Effector memory CD4-positive, alpha-beta T cell (primary cell): ENCODE measurements around the gene DPP10.

Experiments
- DNase-seq, 3 donors: peaks; one replicate each; pipeline ENCODE4 v3.0.0-alpha.2; 2020
- H3K27ac ChIP-seq: 2 replicates; pipeline ENCODE4 v1.7.0; 2013; ENCODE audit warnings: mild to moderate bottlenecking, low read length, moderate library complexity; ENCODE audit not compliant: insufficient read depth, poor library complexity, severe bottlenecking
- H3K27me3 ChIP-seq: replicated peaks from 2 replicates; pipeline ENCODE4 v1.7.0; 2013; ENCODE audit warnings: mild to moderate bottlenecking, low read length; ENCODE audit not compliant: insufficient read depth, control insufficient read depth, poor library complexity, severe bottlenecking
- H3K36me3 ChIP-seq: 2 replicates; pipeline ENCODE4 v1.7.0; 2013; ENCODE audit warnings: mild to moderate bottlenecking, low read length, moderate library complexity; ENCODE audit not compliant: control insufficient read depth, insufficient read depth
- H3K4me1 ChIP-seq: 2 replicates; pipeline ENCODE4 v1.7.0; 2013; ENCODE audit warnings: low read length, mild to moderate bottlenecking; ENCODE audit not compliant: control insufficient read depth, insufficient read depth, poor library complexity, severe bottlenecking
- H3K4me3 ChIP-seq: 2 replicates; pipeline ENCODE4 v1.7.0; 2013; ENCODE audit warnings: low read length, low read depth, mild to moderate bottlenecking; ENCODE audit not compliant: insufficient read depth, poor library complexity, severe bottlenecking
- H3K9me3 ChIP-seq: 2 replicates; pipeline ENCODE4 v1.7.0; 2013; ENCODE audit warnings: mild to moderate bottlenecking, low read length, moderate library complexity; ENCODE audit not compliant: control insufficient read depth

The DPP10 gene

GRCh38 chr2:115649731-115650130 is 1207.3 kb downstream of the DPP10 start:
- H3K9me3 ChIP-seq: peaks cover 5% of the 10 kb centered on the region
- H3K4me3 ChIP-seq: no peak overlapping the region
- H3K27ac ChIP-seq: no peak overlapping the region
- no peaks in the 10 kb centered on the region for H3K4me1 ChIP-seq
- H3K27me3 ChIP-seq: no peaks in the 10 kb centered on the region
- DNase-seq: no peak
- H3K36me3 ChIP-seq: no peaks in the 10 kb centered on the region

GRCh38 chr2:115650827-115651226 is 1208.4 kb downstream of the DPP10 start:
- no peak for DNase-seq
- Histone ChIP-seq H3K36me3 (no peaks in the 10 kb centered on the region), H3K4me1 (no peaks in the 10 kb centered on the region), H3K9me3 (peaks cover 5% of the 10 kb centered on the region), H3K27ac (no peak overlapping the region), H3K27me3 (no peaks in the 10 kb centered on the region), H3K4me3 (no peak overlapping the region)

- Histone ChIP-seq H3K4me1 (no peaks in the 10 kb centered on the region), H3K36me3 (no peaks in the 10 kb centered on the region), H3K27ac (no peak overlapping the region), H3K9me3 (no peaks in the 10 kb centered on the region), H3K27me3 (no peaks in the 10 kb centered on the region), H3K4me3 (no peak overlapping the region)
- no peak for DNase-seq
Measured at GRCh38 chr2:115652652-115653051, 1210.2 kb downstream of the DPP10 start.

- Histone ChIP-seq H3K4me1 (no peaks in the 10 kb centered on the region), H3K9me3 (no peaks in the 10 kb centered on the region), H3K27ac (no peak overlapping the region), H3K36me3 (no peaks in the 10 kb centered on the region), H3K27me3 (no peaks in the 10 kb centered on the region), H3K4me3 (no peak overlapping the region)
- DNase-seq: no peak
Measured at GRCh38 chr2:115654362-115654761, 1211.9 kb downstream of the DPP10 start.

GRCh38 chr2:115678129-115678528 is 1235.7 kb downstream of the DPP10 start:
- Histone ChIP-seq H3K27ac (no peak overlapping the region), H3K36me3 (no peaks in the 10 kb centered on the region), H3K9me3 (no peaks in the 10 kb centered on the region), H3K4me1 (no peaks in the 10 kb centered on the region), H3K4me3 (no peak overlapping the region), H3K27me3 (no peaks in the 10 kb centered on the region)
- DNase-seq: no peak

- Histone ChIP-seq H3K9me3 (no peaks in the 10 kb centered on the region), H3K27ac (no peak overlapping the region), H3K27me3 (no peaks in the 10 kb centered on the region), H3K4me3 (no peak overlapping the region), H3K4me1 (no peaks in the 10 kb centered on the region), H3K36me3 (no peaks in the 10 kb centered on the region)
- no peak for DNase-seq
Measured at GRCh38 chr2:115684345-115684744, 1241.9 kb downstream of the DPP10 start.

GRCh38 chr2:115691409-115691808 is 1249.0 kb downstream of the DPP10 start:
- Histone ChIP-seq H3K4me3 (no peak overlapping the region), H3K4me1 (no peaks in the 10 kb centered on the region), H3K9me3 (no peaks in the 10 kb centered on the region), H3K27me3 (no peaks in the 10 kb centered on the region), H3K27ac (no peak overlapping the region), H3K36me3 (no peaks in the 10 kb centered on the region)
- DNase-seq: no peak

GRCh38 chr2:115694651-115695050 is 1252.2 kb downstream of the DPP10 start:
- no peaks in the 10 kb centered on the region for H3K4me1 ChIP-seq
- no peak overlapping the region for H3K27ac ChIP-seq
- DNase-seq: no peak
- no peaks in the 10 kb centered on the region for H3K36me3 ChIP-seq
- H3K27me3 ChIP-seq: no peaks in the 10 kb centered on the region
- no peak overlapping the region for H3K4me3 ChIP-seq
- H3K9me3 ChIP-seq: no peaks in the 10 kb centered on the region

GRCh38 chr2:115733190-115733775 is 1290.8 kb downstream of the DPP10 start:
- DNase-seq: no peak
- H3K27ac ChIP-seq: no peak overlapping the region

GRCh38 chr2:115738111-115738510 is 1295.7 kb downstream of the DPP10 start:
- H3K9me3 ChIP-seq: no peaks in the 10 kb centered on the region
- H3K36me3 ChIP-seq: no peaks in the 10 kb centered on the region
- no peaks in the 10 kb centered on the region for H3K4me1 ChIP-seq
- no peaks in the 10 kb centered on the region for H3K27me3 ChIP-seq
- no peak for DNase-seq
- H3K4me3 ChIP-seq: no peak overlapping the region
- no peak overlapping the region for H3K27ac ChIP-seq

More at GRCh38 chr2:115733190-115733775, 1290.8 kb downstream of the DPP10 start:
- Histone ChIP-seq H3K36me3 (no peaks in the 10 kb centered on the region), H3K9me3 (no peaks in the 10 kb centered on the region), H3K27me3 (no peaks in the 10 kb centered on the region), H3K4me1 (no peaks in the 10 kb centered on the region), H3K4me3 (no peak overlapping the region)
